Measurements from ENCODE around the gene RNU1-4.
"Not testable (repeated sequence)": the region's sequence is repeated elsewhere in the genome, so short reads cannot be mapped to it uniquely, and the experiment has no call there.

RNU1-4 gene

GRCh38 chr1:16741230-16741629 lies 914 bp downstream of the RNU1-4 start:
- not testable (repeated sequence) for H3K4me3 ChIP-seq (ENCODE audit: insufficient read depth, low read depth, low read length); H3K27me3 ChIP-seq (ENCODE audit: control insufficient read depth, insufficient read depth, low read length, poor library complexity, severe bottlenecking); H3K36me3 ChIP-seq (ENCODE audit: control insufficient read depth, insufficient read depth, low read length); H3K27ac ChIP-seq (ENCODE audit: insufficient read depth, low read depth, low read length, poor library complexity, severe bottlenecking); H3K4me1 ChIP-seq (ENCODE audit: control insufficient read depth, insufficient read depth, low read length); H3K9me3 ChIP-seq (ENCODE audit: control insufficient read depth, low read length)
- no CpG with 5 or more reads among the region's 11 CpGs for WGBS, 2 experiments

GRCh38 chr1:16747660-16748059 lies 7.3 kb downstream of the RNU1-4 start:
- H3K4me1 ChIP-seq (ENCODE audit: control insufficient read depth, insufficient read depth, low read length); H3K36me3 ChIP-seq (ENCODE audit: control insufficient read depth, insufficient read depth, low read length); H3K27me3 ChIP-seq (ENCODE audit: control insufficient read depth, insufficient read depth, low read length, poor library complexity, severe bottlenecking); H3K4me3 ChIP-seq (ENCODE audit: insufficient read depth, low read depth, low read length); H3K9me3 ChIP-seq (ENCODE audit: control insufficient read depth, low read length); H3K27ac ChIP-seq (ENCODE audit: insufficient read depth, low read depth, low read length, poor library complexity, severe bottlenecking): not testable (repeated sequence)
- WGBS, 2 experiments: 40% methylated on average over 2 of the region's 5 CpGs; no CpG with 5 or more reads in 1 of the 2 experiments

- not testable (repeated sequence) for H3K4me1 ChIP-seq (ENCODE audit: control insufficient read depth, insufficient read depth, low read length); H3K9me3 ChIP-seq (ENCODE audit: control insufficient read depth, low read length); H3K27ac ChIP-seq (ENCODE audit: insufficient read depth, low read depth, low read length, poor library complexity, severe bottlenecking); H3K36me3 ChIP-seq (ENCODE audit: control insufficient read depth, insufficient read depth, low read length); H3K27me3 ChIP-seq (ENCODE audit: control insufficient read depth, insufficient read depth, low read length, poor library complexity, severe bottlenecking); H3K4me3 ChIP-seq (ENCODE audit: insufficient read depth, low read depth, low read length)
- WGBS, 2 experiments: 46 to 85% methylated on average over 2 to 4 of the region's 26 CpGs
Observed at GRCh38 chr1:16748710-16749109, 8.4 kb downstream of the RNU1-4 start.

- WGBS, 2 experiments: no CpG with 5 or more reads among the region's 19 CpGs
- H3K27me3 ChIP-seq (ENCODE audit: control insufficient read depth, insufficient read depth, low read length, poor library complexity, severe bottlenecking); H3K4me1 ChIP-seq (ENCODE audit: control insufficient read depth, insufficient read depth, low read length); H3K27ac ChIP-seq (ENCODE audit: insufficient read depth, low read depth, low read length, poor library complexity, severe bottlenecking); H3K4me3 ChIP-seq (ENCODE audit: insufficient read depth, low read depth, low read length); H3K9me3 ChIP-seq (ENCODE audit: control insufficient read depth, low read length); H3K36me3 ChIP-seq (ENCODE audit: control insufficient read depth, insufficient read depth, low read length): not testable (repeated sequence)
Observed at GRCh38 chr1:16749910-16750888, 9.9 kb downstream of the RNU1-4 start.

- H3K27ac ChIP-seq (ENCODE audit: insufficient read depth, low read depth, low read length, poor library complexity, severe bottlenecking); H3K27me3 ChIP-seq (ENCODE audit: control insufficient read depth, insufficient read depth, low read length, poor library complexity, severe bottlenecking); H3K36me3 ChIP-seq (ENCODE audit: control insufficient read depth, insufficient read depth, low read length); H3K4me1 ChIP-seq (ENCODE audit: control insufficient read depth, insufficient read depth, low read length); H3K9me3 ChIP-seq (ENCODE audit: control insufficient read depth, low read length); H3K4me3 ChIP-seq (ENCODE audit: insufficient read depth, low read depth, low read length): not testable (repeated sequence)
- no CpG with 5 or more reads among the region's 3 CpGs for WGBS, 2 experiments
Observed at GRCh38 chr1:16752770-16753169, 12.5 kb downstream of the RNU1-4 start.

- no CpG with 5 or more reads among the region's 1 CpG for WGBS, 2 experiments
- not testable (repeated sequence) for H3K9me3 ChIP-seq (ENCODE audit: control insufficient read depth, low read length); H3K27ac ChIP-seq (ENCODE audit: insufficient read depth, low read depth, low read length, poor library complexity, severe bottlenecking); H3K27me3 ChIP-seq (ENCODE audit: control insufficient read depth, insufficient read depth, low read length, poor library complexity, severe bottlenecking); H3K4me3 ChIP-seq (ENCODE audit: insufficient read depth, low read depth, low read length); H3K4me1 ChIP-seq (ENCODE audit: control insufficient read depth, insufficient read depth, low read length); H3K36me3 ChIP-seq (ENCODE audit: control insufficient read depth, insufficient read depth, low read length)
Observed at GRCh38 chr1:16755385-16755784, 15.1 kb downstream of the RNU1-4 start.

GRCh38 chr1:16755932-16756331 lies 15.6 kb downstream of the RNU1-4 start:
- not testable (repeated sequence) for H3K36me3 ChIP-seq (ENCODE audit: control insufficient read depth, insufficient read depth, low read length); H3K9me3 ChIP-seq (ENCODE audit: control insufficient read depth, low read length); H3K27me3 ChIP-seq (ENCODE audit: control insufficient read depth, insufficient read depth, low read length, poor library complexity, severe bottlenecking); H3K27ac ChIP-seq (ENCODE audit: insufficient read depth, low read depth, low read length, poor library complexity, severe bottlenecking); H3K4me3 ChIP-seq (ENCODE audit: insufficient read depth, low read depth, low read length); H3K4me1 ChIP-seq (ENCODE audit: control insufficient read depth, insufficient read depth, low read length)
- WGBS, 2 experiments: 92 to 100% methylated on average over 1 to 2 of the region's 2 CpGs

- not testable (repeated sequence) for H3K9me3 ChIP-seq (ENCODE audit: control insufficient read depth, low read length); H3K27me3 ChIP-seq (ENCODE audit: control insufficient read depth, insufficient read depth, low read length, poor library complexity, severe bottlenecking); H3K4me3 ChIP-seq (ENCODE audit: insufficient read depth, low read depth, low read length); H3K36me3 ChIP-seq (ENCODE audit: control insufficient read depth, insufficient read depth, low read length); H3K4me1 ChIP-seq (ENCODE audit: control insufficient read depth, insufficient read depth, low read length); H3K27ac ChIP-seq (ENCODE audit: insufficient read depth, low read depth, low read length, poor library complexity, severe bottlenecking)
- no CpG with 5 or more reads among the region's 6 CpGs for WGBS, 2 experiments
Observed at GRCh38 chr1:16757574-16757973, 17.3 kb downstream of the RNU1-4 start.

- not testable (repeated sequence) for H3K27ac ChIP-seq (ENCODE audit: insufficient read depth, low read depth, low read length, poor library complexity, severe bottlenecking); H3K4me3 ChIP-seq (ENCODE audit: insufficient read depth, low read depth, low read length); H3K36me3 ChIP-seq (ENCODE audit: control insufficient read depth, insufficient read depth, low read length); H3K9me3 ChIP-seq (ENCODE audit: control insufficient read depth, low read length); H3K4me1 ChIP-seq (ENCODE audit: control insufficient read depth, insufficient read depth, low read length); H3K27me3 ChIP-seq (ENCODE audit: control insufficient read depth, insufficient read depth, low read length, poor library complexity, severe bottlenecking)
- 86 to 92% methylated on average over 2 of the region's 5 CpGs for WGBS, 2 experiments
Observed at GRCh38 chr1:16758060-16758459, 17.7 kb downstream of the RNU1-4 start.

GRCh38 chr1:16759041-16759493 lies 18.8 kb downstream of the RNU1-4 start:
- not testable (repeated sequence) for H3K36me3 ChIP-seq (ENCODE audit: control insufficient read depth, insufficient read depth, low read length); H3K4me1 ChIP-seq (ENCODE audit: control insufficient read depth, insufficient read depth, low read length); H3K9me3 ChIP-seq (ENCODE audit: control insufficient read depth, low read length); H3K27ac ChIP-seq (ENCODE audit: insufficient read depth, low read depth, low read length, poor library complexity, severe bottlenecking); H3K27me3 ChIP-seq (ENCODE audit: control insufficient read depth, insufficient read depth, low read length, poor library complexity, severe bottlenecking); H3K4me3 ChIP-seq (ENCODE audit: insufficient read depth, low read depth, low read length)
- WGBS, 2 experiments: 79 to 84% methylated on average over 36 of the region's 40 CpGs

All from ectodermal cell (in vitro differentiated cells).